ENCODE measurements around the gene MICU1. TPM values are rescaled to one million over a fixed set of nuclear protein-coding genes. Genes with fewer than 3 reads are reported as not detected.

The MICU1 gene
- total RNA-seq, 1 donor from 2014 or later, result 28.7 TPM

DNA sequence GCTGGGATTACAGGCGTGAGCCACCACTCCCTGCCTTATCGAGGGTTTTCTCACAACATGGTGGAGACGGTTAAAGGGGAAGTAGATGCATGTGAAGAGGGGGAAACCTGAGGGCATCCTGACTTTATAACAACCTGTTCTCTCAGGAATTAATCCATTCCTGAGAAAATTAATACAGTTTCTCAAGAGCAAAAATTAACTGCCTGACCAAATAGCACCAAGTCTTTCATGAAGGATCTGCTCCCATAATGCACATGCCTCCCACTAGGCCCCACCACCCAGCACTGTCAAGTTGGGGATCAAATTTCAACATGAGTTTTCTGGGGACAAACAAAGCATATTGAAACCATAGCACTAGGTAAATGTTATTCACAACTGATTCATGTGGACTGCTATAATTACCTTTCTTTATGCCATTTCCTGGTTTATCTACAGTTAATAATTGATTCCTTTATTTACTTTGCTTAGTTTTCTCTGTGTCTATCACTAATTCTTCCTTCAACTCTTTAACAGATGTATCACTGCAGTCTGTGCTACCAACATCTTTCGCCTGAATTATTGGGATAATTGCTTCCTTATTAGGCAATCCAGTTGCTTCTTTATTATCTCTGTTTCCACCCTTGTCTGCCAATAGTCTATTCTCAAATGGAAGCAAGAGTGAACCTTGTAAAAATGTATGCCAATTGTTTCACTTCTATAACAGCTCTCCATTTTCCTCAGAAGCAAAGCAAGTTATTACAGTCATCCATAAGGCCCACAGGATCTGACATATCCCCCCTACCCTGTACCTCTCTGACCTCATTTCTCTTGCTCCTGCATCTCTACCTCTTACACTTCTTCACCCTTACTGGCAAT, 12.9 kb upstream of the MICU1 start:
- H2AFZ ChIP-seq (ENCODE audit: low read depth, low read length), result no peak overlapping the region
- Mint-ChIP-seq H3K4me1 (ENCODE audit: low read depth, unreplicated experiment) (peaks cover 4% of the 10 kb centered on the region), H3K9me3 (ENCODE audit: unreplicated experiment) (no peaks in the 10 kb centered on the region), H3K27ac (ENCODE audit: unreplicated experiment) (no peak overlapping the region), H3K27me3 (ENCODE audit: low read depth, unreplicated experiment) (no peaks in the 10 kb centered on the region), H3K36me3 (ENCODE audit: low read depth, unreplicated experiment) (no peaks in the 10 kb centered on the region), H3K4me3 (ENCODE audit: unreplicated experiment) (no peak overlapping the region)
- no peak for TF ChIP-seq EZH2 (IDR thresholded peaks at IDR 0.05; ENCODE audit: insufficient read depth, low read length)
- TF ChIP-seq, protein P1, sequence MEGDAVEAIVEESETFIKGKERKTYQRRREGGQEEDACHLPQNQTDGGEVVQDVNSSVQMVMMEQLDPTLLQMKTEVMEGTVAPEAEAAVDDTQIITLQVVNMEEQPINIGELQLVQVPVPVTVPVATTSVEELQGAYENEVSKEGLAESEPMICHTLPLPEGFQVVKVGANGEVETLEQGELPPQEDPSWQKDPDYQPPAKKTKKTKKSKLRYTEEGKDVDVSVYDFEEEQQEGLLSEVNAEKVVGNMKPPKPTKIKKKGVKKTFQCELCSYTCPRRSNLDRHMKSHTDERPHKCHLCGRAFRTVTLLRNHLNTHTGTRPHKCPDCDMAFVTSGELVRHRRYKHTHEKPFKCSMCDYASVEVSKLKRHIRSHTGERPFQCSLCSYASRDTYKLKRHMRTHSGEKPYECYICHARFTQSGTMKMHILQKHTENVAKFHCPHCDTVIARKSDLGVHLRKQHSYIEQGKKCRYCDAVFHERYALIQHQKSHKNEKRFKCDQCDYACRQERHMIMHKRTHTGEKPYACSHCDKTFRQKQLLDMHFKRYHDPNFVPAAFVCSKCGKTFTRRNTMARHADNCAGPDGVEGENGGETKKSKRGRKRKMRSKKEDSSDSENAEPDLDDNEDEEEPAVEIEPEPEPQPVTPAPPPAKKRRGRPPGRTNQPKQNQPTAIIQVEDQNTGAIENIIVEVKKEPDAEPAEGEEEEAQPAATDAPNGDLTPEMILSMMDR (IDR thresholded peaks at IDR 0.05; ENCODE audit: insufficient read depth, low read depth, low read length), result no peak
- H3K9ac ChIP-seq (ENCODE audit: low read length), result no peak overlapping the region
- no peaks in the 10 kb centered on the region for H3K27me3 ChIP-seq (ENCODE audit: insufficient read depth, low read length)
- H3K9me3 ChIP-seq (ENCODE audit: insufficient read depth, low read depth, low read length), result no peaks in the 10 kb centered on the region
- FAIRE-seq (no peak), DNase-seq (ENCODE audit: low read depth) (no peak)
- no peaks in the 10 kb centered on the region for H3K36me3 ChIP-seq (ENCODE audit: insufficient read depth, low read length)
- no peaks in the 10 kb centered on the region for H4K20me1 ChIP-seq (ENCODE audit: insufficient read depth, low read length)
- H3K79me2 ChIP-seq (ENCODE audit: insufficient read depth, low read length), result no peaks in the 10 kb centered on the region
- H3K4me1 ChIP-seq (ENCODE audit: insufficient read depth, low read length), result peaks cover 4% of the 10 kb centered on the region
- no peak overlapping the region for H3K4me3 ChIP-seq (ENCODE audit: insufficient read depth, low read depth, low read length)
- H3K4me2 ChIP-seq (ENCODE audit: low read length), result no peak overlapping the region
- no peak overlapping the region for H3K27ac ChIP-seq (ENCODE audit: low read depth, low read length)

DNA sequence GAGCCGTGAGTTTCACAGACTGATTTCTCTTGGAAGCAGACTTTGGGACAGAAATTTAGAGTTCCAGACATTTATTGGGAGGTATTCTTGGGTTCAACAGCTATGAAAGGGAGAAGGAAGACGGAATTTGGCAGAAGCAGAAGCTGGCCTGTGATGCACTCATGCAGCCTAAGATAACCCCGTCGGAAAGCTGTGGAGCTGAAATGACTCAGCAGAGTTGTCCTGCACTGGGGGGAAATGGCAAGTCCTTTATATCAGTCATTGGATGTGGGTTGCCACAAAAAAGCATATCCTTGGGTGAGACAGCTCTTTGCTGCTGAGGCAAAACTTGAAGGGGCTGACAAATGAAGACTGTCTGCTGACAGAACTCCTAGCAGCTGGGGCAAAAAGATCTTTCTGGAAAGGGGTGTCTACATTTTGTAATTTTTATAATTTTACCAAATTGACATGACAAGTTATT, 11.5 kb upstream of the MICU1 start:
- no peaks in the 10 kb centered on the region for H3K36me3 Mint-ChIP-seq (ENCODE audit: low read depth, unreplicated experiment)
- peak; percentile 90 for FAIRE-seq

More for the DNA sequence above, 11.5 kb upstream of the MICU1 start:
- Histone ChIP-seq H3K36me3 (ENCODE audit: insufficient read depth, low read length) (no peaks in the 10 kb centered on the region), H4K20me1 (ENCODE audit: insufficient read depth, low read length) (no peaks in the 10 kb centered on the region), H3K4me1 (ENCODE audit: insufficient read depth, low read length) (peaks cover 4% of the 10 kb centered on the region), H3K9ac (ENCODE audit: low read length) (no peak overlapping the region), H2AFZ (ENCODE audit: low read depth, low read length) (no peak overlapping the region), H3K4me3 (ENCODE audit: insufficient read depth, low read depth, low read length) (no peak overlapping the region), H3K27ac (ENCODE audit: low read depth, low read length) (no peak overlapping the region), H3K27me3 (ENCODE audit: insufficient read depth, low read length) (no peaks in the 10 kb centered on the region), H3K4me2 (ENCODE audit: low read length) (peak overlapping the region; percentile 4), H3K9me3 (ENCODE audit: insufficient read depth, low read depth, low read length) (no peaks in the 10 kb centered on the region), H3K79me2 (ENCODE audit: insufficient read depth, low read length) (no peaks in the 10 kb centered on the region)
- no peaks in the 10 kb centered on the region for H3K9me3 Mint-ChIP-seq (ENCODE audit: unreplicated experiment)
- TF ChIP-seq, protein P1 (IDR thresholded peaks at IDR 0.05; ENCODE audit: insufficient read depth, low read depth, low read length), result no peak
- no peak for TF ChIP-seq EZH2 (IDR thresholded peaks at IDR 0.05; ENCODE audit: insufficient read depth, low read length)
- H3K4me3 Mint-ChIP-seq (ENCODE audit: unreplicated experiment), result no peak overlapping the region
- H3K27me3 Mint-ChIP-seq (ENCODE audit: low read depth, unreplicated experiment), result no peaks in the 10 kb centered on the region
- peak; percentile 77 for DNase-seq (ENCODE audit: low read depth)
- peaks cover 4% of the 10 kb centered on the region for H3K4me1 Mint-ChIP-seq (ENCODE audit: low read depth, unreplicated experiment)
- H3K27ac Mint-ChIP-seq (ENCODE audit: unreplicated experiment), result peak overlapping the region; percentile 9

Measured in astrocyte (in vitro differentiated cells and primary cell).